T-helper 1 cell treated with Interleukin-12 subunit alpha and Interleukin-12 subunit beta and Interleukin-4 antibody, amounts not matched to agents 30 ng/mL and 1 ng/mL, for 36 hours (primary cell): ENCODE data around the gene UAP1L1. TPM values are rescaled to one million over a fixed set of nuclear protein-coding genes. Genes with fewer than 3 reads are reported as not detected.
"Not testable (repeated sequence)": the region's sequence is repeated elsewhere in the genome, so short reads cannot be mapped to it uniquely, and the experiment has no call there.

ENCODE experiments used
- intact Hi-C: fragments of 100-400 bp; cut with micrococcal nuclease; formaldehyde crosslinking; loops from one replicate; pipeline ENCODE4 v1.15.1; 2024
- total RNA-seq: library from RNA; stranded (reverse); gene quantifications from 2 replicates; pipeline ENCODE4 v1.2.3, GENCODE V29; 2022

UAP1L1 gene
- total RNA-seq, 1 donor from 2014 or later = 15.1 TPM

GRCh38 chr9:137111788-137112563 lies 34.7 kb downstream of the UAP1L1 start:
- intact Hi-C loops = no loop called here

DNA sequence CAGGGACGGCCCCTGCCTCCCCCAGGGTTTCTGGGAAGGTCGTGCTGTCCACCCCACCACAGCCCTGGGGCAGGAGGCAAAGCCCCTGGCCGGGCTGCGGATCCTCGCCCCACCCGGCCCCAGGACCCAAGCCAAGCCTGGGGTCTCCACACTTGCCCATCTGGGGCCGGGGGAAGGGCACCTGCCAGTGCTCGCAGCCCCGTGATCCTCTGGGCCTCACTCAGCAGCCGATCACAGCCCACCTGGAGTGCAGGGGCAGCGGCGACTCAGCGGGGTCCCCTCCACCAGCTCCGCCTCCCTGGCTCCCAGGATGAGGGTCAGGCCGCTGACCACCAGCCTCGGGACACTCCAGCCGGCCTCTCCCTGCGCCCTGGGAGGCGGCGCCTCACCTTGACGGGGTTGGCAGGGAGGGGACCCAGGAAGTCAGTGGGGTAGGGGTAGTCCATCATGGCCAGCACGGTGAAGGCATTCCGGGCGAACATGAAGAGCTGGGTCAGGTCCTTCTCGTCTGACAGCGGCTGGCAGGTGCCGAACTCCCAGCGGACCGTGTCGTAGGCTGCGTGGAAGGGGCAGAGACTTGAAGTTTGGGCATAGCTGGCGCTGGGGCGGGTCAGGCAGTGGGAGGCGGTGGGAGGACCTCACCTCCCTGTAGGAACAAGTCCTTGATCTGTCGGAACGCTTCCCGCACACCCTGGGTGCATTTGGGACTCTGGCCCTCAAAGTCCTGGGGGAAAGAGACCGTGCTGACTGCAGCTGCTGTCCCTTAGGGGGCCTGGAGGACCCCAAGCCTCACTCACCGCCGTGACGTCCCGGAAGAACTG lies 35.5 kb downstream of the UAP1L1 start:
- intact Hi-C loops = no loop called here

GRCh38 chr9:137113385-137114159 lies 36.3 kb downstream of the UAP1L1 start:
- intact Hi-C loops = loop anchor here (1.0 kb wide), 2 partner anchors 16 to 18 kb away; no protein-coding TSS in a partner anchor

- intact Hi-C loops = loop anchor here (1.0 kb wide), 2 partner anchors 15 to 19 kb away; no protein-coding TSS in a partner anchor
These were observed 36.9 kb downstream of the UAP1L1 start for GRCh38 chr9:137114220-137114612.

GRCh38 chr9:137114613-137115393 lies 37.5 kb downstream of the UAP1L1 start, which contains the start of gene DPP7:
TSS of gene DPP7 (minus strand) at chr9:137114733. CDS start at chr9:137114713, 20 bp downstream.
- intact Hi-C loops = loop anchor here (1.0 kb wide), 2 partner anchors 14 to 20 kb away; no protein-coding TSS in a partner anchor

GRCh38 chr9:137115394-137116026 lies 38.2 kb downstream of the UAP1L1 start:
- intact Hi-C loops = no loop called here

GRCh38 chr9:137116027-137116507 lies 38.8 kb downstream of the UAP1L1 start:
- intact Hi-C loops = no loop called here

- intact Hi-C loops = no loop called here
These were observed 39.4 kb downstream of the UAP1L1 start for GRCh38 chr9:137116728-137117127.

GRCh38 chr9:137117269-137117731 lies 40.0 kb downstream of the UAP1L1 start:
- intact Hi-C loops = no loop called here

- intact Hi-C loops = loop anchor here (1.0 kb wide), 3 partner anchors 105 to 118 kb away; partner anchors contain the start of gene RNF224
These were observed 40.8 kb downstream of the UAP1L1 start for GRCh38 chr9:137118092-137118603.

DNA sequence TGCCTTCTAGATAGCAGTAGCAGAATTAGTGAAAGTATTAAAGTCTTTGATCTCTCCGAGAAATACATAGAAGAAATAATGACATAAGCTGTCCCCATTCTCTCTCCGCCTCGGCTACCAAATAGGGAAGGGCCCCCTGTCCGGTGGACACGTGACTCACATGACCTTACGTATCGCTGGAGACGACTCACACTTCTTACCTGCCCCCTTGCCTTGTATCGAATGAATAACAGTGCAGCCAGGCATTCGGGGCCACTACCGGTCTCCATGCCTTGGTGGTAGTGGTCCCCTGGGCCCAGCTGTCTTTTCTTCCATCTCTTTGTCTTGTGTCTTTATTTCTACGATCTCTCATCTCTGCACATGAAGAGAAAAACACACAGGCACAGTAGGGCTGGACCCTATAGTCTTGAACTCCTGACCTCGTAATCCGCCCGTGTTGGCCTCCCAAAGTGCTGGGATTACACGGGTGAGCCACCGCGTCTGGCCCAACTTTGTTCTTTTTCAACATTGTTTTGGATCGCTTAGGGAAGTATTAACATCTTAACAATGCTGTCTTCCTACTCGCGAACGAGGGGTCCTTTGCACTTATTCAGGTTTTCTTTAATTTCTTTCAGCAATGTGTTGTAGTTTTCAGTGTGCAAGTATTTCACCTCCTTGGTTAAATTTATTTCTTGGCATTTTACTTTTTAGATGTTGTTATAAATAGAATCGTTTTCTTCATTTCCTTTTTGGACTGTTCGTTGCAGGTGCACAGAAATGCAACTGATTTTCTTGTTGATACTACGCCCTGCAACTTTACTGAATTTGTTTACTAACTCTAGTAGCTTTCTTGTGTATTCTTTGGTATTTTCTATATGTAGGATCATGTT lies 44.8 kb downstream of the UAP1L1 start:
- intact Hi-C loops = not testable (repeated sequence)

- intact Hi-C loops = not testable (repeated sequence)
These were observed 45.6 kb downstream of the UAP1L1 start for GRCh38 chr9:137122796-137123467.

- intact Hi-C loops = no loop called here
These were observed 46.1 kb downstream of the UAP1L1 start for GRCh38 chr9:137123468-137123837.

DNA sequence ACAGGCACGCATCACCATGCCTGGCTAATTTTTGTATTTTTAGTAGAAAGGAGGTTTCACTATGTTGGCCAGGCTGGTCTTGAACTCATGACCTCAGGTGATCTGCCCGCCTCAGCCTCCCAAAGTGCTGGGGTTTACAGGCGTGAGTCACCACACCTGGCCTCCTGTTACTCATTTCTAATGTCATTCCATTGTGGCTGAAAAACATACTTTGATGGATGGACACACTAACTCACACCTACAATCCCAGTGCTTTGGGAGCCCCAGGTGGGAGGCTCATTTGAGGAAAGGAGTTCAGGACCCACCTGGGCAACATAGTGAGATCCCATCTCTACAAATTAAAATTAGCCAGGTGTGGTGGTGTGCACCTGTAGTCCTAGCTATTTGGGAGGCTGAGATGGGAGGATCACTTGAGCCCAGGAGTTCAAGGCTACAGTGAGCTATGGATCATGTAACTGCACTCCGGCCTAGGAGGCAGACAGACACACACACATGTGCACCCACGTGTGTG lies 46.7 kb downstream of the UAP1L1 start:
- intact Hi-C loops = not testable (repeated sequence)

GRCh38 chr9:137126786-137127185 lies 49.5 kb downstream of the UAP1L1 start:
- intact Hi-C loops = no loop called here

GRCh38 chr9:137127301-137128157 lies 50.2 kb downstream of the UAP1L1 start:
- intact Hi-C loops = loop anchor here (2.0 kb wide), 1 partner anchor 285 kb away; the partner anchor contains the start of gene AJM1
